ENCODE data around the gene PI4KA.

PI4KA gene

DNA sequence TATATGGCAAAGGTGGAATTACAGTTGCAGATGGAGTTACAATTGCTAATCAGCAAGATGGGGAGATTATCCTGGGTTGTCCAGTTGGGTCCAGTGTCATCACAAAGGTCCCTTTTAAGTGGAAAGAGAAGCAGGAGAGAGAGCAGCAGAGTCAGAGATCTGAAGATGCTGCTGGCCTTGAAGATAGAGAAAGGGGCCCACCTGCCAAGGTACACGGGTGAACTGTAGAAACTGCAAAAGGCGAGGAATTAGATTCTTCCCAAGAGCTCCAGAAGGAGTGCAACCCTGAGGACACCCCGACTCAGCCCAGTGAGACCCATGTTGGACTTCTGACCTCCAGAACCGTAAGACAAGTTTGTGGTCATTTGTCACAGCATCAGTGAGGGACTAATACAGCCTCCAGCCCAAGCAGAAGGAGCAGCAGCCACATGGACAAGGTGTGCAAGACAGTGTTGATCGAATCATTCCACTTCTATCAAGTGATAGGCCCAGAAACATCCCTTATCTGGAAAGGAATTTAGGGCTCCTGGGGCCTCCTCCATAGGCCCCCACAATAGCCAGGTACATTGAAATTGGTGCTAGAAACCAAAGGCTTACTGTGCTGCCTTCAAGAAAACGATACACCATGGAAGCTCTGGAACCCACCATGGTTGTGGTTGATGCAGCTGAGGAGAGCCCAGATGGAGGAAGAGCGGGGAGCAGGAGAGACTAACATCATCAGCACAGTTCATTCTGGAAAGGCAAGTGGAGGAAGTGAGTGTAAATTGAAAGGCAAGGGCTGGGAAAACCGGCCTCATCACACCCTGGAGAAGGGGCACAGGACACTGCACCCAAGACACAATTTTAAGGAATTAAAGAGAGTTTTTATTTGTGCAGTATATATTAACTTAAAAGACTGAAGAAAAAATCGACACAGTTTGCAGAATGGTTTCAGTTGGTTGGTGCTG is 23.5 kb upstream of the PI4KA start:
- no peak for DNase-seq

DNA sequence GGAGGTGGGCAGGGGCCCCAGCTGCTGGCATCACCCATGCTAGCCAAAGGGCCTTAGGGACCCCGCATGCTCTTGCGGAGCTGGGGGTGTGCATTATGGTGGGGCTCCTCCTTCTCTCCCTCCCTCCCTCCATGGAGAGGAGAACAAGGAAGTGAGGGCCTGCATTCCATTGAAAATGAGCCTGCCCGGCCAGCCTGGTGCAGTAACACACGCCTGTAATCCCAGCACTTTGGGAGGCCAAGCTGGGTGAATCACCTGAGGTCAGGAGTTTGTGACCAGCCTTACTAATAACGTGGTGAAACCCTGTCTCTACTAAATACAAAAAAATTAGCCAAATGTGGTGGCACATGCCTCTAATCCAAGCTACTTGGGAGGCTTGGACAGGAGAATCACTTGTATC is 22.6 kb upstream of the PI4KA start:
- no peak for DNase-seq

DNA sequence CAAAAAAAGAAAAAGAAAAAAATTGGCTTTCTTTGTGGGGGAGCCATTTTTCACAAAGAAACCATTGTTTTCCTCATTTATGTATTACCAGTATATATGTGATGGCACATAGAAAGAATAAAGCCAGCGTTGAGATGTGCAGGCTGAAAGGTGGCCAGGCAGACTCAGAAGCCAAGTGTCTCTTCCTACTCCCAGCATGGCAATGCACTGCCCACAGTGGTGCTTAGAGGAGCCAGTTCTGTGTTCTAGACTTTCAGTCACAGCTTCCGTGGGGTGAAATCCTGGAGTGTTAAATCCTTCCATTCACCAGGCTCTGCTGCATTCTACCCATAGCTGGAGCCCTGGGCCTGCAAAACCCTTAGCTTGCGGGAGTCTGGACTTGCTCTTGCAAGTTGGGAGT is 19.1 kb upstream of the PI4KA start:
- DNase-seq = no peak

DNA sequence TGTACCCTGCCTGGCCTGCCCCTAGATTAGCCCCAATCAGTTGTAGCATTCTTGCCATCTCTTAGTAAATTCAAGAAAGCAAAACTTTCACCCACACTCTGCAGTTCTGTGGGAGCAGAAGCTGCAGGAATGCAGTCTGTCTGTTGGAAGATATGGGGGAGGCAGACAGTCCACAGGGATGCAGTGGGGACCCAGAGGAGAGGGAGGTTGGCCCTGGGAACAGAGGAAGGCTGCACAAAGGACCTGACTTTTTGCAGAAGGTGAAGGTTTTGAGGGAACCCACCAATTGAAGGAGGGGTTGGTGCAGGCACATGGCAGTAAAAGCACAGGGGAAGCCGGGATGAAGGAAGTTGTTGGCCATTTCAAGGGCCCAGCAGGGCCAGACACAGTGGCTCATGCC is 16.7 kb upstream of the PI4KA start:
- DNase-seq = no peak

DNA sequence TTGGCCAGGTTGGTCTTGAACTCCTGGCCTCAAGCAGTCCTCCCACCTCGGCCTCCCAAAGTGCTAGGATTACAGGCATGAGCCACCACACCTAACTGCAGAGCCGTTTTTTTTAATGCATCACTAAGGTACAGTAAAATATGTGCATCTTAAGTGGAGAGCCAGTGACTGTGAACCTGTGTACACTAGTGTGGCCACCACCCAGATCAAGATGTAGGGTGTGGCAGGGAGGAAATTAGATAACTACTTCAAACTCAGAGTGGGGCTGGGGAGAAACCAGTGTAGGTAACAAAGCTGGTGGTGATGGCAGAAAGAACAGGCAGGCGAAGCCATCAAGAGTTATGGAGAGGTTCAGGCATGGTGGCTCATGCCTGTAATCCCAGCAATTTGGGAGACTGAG is 14.6 kb upstream of the PI4KA start:
- no peak for DNase-seq

DNA sequence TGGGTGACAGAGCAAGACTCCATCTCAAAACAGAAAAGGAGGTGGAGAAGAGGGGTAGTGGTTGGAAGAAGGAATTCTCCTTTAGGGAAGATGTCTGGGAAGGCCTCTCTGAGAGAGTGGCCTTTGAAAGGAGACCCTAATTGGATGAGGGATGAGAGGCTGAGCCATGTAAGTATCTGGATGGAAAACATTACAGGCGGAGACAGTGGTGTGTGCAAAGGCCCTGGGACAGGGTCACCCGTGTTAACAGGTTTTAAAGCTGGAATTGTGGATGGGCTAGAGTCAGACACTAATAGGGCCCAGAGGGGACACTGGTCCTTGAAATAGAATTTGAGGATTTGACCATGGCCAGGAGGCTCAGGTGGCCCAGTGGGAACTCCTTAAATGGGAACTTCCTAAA is 10.6 kb upstream of the PI4KA start:
- no peak for DNase-seq

DNA sequence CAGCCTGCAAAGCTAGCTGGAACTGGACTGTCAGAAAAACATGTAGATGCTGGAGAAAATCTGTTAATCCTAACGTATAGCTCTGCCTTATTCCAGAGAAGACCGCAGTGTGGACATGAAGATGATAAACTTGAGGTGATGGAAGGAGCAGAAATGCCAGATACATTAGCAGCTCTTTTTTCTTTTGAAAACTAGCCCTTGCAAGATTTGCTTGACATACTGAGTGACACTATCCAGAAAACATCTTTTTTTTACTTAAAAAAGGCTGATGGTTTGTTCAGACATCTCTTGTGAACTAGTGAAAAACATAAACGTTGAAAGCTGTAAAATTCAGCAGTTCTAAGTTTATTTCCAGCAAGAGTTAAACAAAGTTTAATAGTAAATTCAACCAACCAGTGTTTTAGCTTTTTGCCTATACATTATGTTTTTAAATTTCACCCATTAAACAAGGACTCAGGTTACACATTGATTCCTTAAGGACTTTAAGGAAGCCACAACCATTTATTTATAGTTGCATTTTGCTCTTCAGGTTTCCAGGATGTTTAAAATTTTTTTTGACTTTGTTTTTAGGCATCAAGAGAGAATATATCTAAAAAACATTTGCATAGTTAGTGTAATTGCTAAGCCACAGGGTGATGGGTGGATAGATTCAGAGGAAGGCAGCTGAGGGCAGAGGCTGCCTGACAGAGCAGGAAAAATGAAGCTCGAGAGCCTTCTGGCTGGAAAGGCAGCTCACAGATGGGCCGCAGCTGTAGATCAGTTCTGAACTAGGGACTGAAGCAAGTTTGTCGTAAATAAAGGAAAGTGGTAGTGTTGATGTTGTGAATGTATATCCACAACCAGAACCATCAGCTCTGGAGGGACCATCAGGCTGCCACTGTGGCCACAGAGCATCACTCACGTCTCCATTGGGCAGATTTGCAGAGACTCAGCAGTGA is 9.7 kb upstream of the PI4KA start:
- DNase-seq = no peak

DNA sequence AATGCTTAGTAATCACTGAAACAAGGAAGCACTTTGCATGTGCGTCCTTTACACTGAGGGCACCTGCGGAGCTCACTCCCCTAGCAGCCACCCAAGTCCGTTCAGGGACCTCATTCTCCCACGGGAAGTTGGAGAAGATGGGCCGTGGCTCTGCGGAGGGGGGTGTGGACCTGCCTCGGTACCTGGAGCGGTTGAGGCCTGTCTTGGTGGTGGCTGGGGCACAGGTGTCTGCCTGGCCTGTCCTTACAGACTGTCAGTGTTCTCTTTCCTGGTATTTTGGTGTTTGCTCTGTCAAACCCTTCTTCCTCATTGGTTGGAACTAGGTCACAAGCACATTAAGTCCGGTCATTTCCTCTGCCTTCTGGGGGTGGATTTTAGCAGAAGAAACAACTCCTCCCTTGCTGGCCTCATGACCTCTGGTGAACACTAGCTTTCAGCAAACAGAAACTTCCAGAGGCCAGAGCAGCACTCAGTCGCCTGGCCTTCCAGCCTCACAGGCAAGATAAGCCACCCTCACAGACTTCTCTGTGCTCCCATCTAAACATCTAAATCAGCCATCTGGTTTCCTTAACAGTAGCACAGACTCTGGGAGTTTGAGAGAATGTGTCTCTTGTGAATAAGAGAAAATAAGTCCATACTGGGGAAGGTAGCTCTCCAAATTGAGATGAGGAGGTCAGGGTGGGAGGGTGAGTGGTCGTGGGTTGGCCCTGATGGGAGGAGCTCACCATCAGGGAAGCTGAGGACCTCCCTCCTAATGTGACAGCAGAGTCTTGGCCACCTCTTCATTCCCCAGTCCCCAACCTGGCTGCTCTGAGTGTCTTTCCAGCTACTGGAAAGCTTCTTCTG is 8.8 kb upstream of the PI4KA start:
- no peak for DNase-seq

DNA sequence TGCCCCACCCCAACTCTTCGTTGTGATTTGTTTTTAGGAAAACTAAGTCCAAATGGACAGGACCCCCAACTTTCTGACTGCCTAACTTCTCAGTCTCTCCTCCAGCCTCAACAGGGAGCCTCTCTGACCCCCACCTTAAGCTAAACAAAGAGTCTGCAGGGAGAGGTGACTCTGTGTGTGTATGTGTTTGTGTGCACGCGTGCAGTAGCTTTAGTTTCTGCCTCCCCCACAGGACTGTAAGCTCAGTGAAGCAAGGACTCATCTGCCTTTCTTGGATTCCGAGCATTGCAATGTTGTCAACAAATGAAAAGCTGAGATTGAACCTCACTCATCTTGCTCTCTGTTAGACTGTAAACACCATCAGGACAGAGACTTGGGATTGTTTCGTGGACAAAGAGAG is 8.1 kb upstream of the PI4KA start:
- DNase-seq = no peak

DNA sequence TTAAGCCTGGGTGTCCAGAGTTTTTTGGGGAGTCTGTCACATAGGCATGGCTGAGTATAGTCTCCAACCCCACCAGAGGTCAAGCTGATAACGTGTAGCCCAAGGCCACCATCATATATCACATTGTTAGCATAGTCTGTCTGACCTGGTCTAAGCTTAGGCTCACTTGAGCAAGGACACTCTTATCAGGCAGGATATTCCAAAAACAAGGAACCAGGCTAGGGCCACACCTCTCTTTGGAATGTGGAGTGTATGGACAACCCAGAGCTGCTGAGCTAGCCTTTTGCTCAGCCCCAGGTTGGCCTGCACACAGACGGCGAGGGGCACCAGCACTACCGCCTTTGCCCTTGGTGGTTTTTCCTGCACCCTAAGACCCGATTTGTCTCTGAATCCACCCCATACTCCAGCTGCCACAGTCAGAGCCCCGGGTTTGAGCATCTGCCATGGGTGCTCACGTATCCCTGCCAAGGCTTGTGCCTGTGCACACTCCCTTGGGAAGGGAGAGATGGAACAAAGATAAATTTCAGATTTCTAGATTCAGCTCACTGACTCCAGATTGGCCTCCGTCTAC is 7.3 kb upstream of the PI4KA start:
- DNase-seq = no peak

DNA sequence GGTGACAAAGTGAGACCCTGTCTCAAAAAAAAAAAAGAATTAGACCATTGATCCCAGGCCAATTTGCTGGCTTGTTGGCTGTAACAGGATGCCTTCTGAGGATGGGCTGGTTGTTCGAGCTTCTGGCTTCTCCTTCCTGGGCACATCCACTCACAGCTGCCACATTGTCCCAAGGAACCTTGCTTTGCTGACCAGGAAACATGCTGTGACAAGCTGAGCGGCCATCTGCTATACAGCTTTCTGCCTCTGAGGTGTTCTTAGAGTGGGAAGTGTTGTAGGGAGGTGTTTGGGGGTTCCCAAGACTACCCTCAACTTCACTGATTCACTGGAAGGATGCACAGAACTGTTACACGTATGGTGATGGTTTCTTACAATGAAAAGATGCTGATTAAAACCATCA is 6.7 kb upstream of the PI4KA start:
- DNase-seq = no peak

DNA sequence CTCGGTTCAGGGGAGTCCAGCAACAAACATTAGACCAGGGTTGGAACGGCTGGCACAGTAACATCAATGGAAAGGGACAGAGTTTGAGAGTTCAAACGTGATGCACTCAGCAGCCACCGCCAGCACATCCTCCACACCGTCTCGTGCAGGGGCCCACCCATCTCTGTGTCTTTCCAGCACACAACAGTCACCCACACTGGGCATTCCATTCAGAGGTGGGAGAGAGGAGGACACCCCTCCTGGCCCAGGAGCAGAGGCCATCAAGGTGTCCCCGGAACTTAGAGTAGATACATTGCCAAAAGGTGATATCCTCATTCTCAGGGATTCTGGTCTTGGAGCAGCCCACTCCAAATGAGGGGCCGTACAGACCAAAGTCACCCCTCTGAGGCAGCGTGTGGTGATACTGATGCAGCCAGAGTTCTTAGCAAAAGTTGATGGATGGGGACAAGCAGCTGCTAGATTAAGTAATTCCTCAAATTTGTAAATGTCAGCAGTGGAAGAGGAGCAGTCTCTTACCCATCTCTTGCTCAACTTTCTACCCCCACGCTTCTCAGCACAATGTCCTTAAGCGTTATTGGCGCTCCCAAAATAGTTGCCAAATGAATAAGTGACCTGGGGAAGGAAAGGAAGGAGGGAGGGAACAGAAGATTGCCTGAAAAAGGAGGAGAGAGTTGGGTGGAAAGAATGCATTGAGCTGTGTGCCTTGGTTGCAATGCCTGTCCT is 5.7 kb upstream of the PI4KA start:
- no peak for DNase-seq

DNA sequence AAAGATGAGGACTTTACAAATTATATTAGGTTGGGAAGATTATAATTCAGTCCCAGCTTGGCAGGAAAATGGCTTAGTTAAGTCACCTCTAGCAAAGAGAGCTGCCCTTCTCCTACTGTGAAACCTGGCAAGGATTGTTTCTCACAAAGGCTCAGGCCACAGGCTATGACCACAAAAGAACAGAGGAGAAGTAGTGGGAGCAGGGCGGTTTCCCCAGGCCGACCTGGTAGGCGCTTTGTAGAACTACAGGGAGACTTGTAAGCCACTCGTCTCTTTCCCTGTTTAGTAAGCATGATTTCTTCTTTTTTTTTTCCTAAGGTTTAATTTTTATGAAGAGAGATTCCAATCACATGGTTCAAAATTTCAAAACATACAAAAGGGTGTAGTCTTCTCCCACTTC is 4.8 kb upstream of the PI4KA start:
- no peak for DNase-seq

DNA sequence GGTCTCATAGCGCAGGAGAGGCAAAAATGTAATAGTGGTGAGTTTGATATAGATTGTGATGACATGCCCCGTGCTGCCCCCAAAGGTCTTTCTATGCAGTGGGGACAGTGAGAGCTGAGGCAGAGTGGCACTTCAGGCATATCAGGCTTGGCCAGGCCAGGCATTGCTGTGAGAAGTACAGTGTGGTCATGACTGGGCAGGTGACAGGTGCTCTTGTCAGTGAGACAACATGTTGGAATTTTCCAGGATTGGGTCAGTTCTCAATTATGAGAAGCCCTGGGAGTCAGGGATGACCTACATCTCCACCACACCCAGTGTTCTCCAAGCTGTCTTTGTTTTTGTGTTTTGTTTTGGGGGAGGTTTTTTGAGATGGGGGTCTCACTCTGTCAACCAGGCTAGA is 3.9 kb upstream of the PI4KA start:
- DNase-seq = no peak

DNA sequence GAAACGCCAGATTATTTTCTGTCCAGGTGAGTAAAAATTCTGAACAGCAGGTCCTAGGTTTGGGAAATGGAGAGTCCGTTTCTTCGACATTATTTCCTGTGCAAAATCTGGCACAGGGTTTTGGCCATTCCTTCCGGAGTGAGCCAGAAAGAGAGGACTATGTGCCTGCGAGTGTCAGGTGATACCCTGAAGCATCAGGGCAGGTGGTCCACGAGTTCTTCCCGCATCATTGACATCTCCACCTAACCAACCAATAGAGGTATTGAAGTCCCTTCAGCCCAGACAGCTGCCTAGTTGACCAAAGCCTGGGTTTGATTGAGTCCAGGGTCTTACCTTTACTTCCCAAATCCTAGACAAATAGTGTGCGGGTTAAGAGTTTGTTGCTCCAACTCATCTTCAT is 1.0 kb upstream of the PI4KA start:
- no peak for DNase-seq

DNA sequence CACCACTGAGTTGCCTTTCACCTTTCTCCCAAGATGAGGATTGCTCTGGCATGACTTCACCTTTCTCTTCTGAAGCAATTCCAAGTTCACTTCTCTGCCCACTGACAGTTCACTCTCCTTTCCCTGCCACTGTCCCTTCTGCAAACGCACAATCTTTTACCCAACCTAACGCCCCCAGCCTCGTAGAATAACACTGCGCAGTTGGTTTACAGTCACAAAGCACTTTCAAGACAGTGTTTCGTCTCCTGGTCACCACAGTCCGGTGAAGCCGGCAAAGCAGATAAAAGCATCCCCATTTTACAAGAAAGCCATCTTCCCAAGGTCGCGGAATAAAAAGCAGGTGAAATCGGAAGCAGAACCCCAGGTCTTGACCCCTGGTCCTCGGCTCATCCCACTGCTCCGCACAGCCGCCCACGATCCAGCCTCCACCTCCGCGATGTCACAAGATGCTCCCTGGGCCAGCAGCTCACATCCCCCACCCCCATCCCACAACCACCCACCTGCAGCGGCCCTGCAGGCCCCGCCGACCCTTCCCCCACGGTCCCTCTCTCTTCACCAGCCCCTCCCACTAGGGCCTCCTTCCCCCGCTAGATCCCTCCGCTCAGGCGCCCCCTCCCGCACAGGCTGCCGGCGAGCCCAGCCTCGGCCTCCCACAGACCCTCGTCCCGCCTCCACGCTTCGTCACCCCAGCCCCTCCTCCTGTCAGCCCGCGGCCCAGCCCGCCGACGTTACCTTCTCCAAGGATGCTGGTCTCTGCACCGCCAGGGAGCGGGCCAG is 585 bp downstream of the PI4KA start:
- peak; percentile 9 to 39 for DNase-seq

DNA sequence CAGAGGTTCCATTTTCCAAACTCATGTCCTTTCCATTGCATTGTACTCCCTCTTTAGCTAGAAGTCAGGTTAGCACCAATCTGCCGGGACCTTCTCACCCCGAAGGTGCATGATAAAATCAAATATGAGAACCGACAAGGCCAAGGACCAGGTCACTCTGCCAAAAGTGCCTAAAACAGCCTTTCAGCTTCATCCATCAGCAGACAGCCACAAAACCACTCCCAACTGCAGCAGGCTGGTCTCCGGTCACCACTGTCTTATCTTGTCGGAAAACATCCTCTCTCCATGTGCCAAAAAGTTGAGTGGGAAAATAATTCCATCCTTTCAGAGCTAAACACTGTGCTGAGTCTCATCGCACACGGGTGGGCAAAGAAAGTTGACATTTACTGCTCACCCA is 1.4 kb downstream of the PI4KA start:
- DNase-seq = no peak

DNA sequence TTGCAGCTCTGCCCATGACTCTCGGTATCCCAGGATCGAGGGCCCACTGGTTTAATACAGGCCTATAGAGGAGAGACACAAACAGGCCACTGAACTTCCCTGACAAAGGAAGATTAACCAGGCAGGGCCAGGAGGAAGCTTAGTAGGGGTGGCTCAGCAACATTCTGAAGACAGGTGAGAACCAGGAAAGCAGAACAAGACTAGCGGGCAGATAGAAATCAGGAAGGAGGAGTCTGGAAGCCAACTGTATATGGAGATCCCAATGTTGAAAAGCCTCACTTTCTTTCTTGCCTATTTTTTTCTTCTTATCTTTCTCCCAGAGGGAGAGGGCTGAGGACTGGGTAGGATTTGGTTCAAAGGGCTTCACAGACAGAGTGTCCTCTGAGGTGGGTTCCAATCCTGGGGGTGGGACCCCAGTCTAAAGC is 5.4 kb downstream of the PI4KA start:
- no peak for DNase-seq

DNA sequence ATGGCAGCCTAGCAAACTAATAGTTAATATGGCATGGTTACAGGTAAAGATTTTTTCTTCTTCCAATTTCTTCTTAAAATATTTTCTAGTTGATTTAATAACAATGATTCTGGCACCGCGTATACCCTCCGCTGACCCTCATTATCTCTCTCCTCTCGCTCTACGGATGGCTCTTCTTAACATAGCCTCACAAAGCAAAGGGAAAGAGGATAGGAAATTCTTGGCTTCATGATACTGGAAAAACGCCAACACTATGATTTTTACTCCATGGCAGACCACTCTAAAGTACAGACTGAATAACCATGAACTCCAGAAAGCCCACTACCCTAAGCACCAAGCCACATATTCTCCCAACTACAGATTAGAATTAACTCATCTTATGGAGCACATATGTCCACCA is 6.1 kb downstream of the PI4KA start:
- DNase-seq = no peak

DNA sequence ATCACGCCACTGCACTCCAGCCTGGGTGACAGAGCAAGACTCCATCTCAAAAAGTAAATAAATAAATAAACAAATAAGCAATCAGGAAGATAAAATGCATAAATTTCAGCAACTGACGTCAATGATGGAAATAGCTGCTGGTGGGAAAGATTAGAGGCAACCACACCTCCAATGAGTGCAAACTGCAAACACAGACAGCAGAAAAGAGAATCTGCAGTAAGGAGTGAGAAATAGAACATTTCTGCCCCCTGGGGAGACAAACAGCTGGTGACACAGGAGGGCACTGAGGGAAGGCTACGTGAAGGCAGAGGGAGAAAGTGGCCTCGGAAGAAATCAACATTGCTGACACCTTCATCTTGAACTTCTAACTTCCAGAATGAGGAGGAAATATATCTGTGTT is 6.5 kb downstream of the PI4KA start:
- DNase-seq = no peak

DNA sequence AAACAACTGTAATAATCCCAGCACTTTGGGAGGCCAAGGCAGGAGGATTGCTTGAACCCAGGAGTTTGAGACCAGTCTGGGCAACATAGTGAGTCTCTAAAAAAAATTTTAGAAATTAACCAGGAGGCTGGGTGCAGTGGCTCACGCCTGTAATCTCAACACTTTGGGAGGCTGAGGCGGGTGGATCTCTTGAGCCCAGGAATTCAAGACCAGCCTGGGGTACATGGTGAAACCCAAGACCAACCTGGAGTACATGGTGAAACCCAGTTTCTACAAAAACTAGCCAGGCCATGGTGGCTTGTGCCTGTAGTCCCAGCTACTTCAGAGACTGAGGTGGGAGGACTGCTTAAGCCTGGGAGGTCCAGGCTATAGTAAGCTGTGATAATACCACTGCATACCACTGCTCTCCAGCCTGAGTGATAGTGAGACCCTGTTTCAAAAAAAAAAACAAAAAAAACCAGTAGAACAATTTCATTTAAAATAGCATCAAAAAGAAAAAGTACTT is 11.2 kb downstream of the PI4KA start:
- DNase-seq = no peak
